ENCODE measurements around the gene HIVEP3.

The HIVEP3 gene

DNA sequence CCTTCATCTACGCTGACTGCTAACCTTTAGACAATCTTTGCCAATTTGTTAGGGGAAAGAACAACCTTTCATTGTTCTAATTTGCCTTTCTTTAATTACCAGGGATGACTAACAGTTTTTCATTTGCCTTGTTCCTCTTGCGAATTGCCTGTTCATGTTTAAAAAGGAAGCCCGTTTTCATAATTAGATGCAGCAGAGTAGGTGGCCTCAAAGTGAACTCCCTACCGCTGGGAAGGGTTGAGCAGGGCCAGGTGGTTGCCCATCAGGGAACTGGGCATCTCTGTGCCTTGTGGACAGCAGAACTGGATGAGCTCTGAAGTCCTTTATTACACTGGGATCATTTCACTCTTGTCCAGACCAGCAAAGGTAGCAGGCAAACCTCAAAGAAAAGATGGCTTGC lies 59.0 kb downstream of the HIVEP3 start:
- CTCF ChIA-PET, result no interaction called here
- H3K4me1 ChIP-seq (ENCODE audit: control insufficient read depth, insufficient read depth, low read length), result peaks cover 15% of the 10 kb centered on the region
- no peak overlapping the region for H3K4me3 ChIP-seq (ENCODE audit: low read depth, low read length)
- POLR2A ChIA-PET, result no interaction called here
- no peaks in the 10 kb centered on the region for H3K36me3 ChIP-seq (ENCODE audit: control insufficient read depth in 2 of 2, insufficient read depth in 1 of 2, low read length in 2 of 2)
- TF ChIP-seq ZNF558 (tag by site-specific recombination; IDR thresholded peaks at IDR 0.05), result no peak
- no peak for TF ChIP-seq ZNF19 (tag by site-specific recombination; IDR thresholded peaks at IDR 0.05; ENCODE audit: low read depth)
- no peak for TF ChIP-seq ZNF404 (tag by site-specific recombination; IDR thresholded peaks at IDR 0.05)
- TF ChIP-seq, protein P1, sequence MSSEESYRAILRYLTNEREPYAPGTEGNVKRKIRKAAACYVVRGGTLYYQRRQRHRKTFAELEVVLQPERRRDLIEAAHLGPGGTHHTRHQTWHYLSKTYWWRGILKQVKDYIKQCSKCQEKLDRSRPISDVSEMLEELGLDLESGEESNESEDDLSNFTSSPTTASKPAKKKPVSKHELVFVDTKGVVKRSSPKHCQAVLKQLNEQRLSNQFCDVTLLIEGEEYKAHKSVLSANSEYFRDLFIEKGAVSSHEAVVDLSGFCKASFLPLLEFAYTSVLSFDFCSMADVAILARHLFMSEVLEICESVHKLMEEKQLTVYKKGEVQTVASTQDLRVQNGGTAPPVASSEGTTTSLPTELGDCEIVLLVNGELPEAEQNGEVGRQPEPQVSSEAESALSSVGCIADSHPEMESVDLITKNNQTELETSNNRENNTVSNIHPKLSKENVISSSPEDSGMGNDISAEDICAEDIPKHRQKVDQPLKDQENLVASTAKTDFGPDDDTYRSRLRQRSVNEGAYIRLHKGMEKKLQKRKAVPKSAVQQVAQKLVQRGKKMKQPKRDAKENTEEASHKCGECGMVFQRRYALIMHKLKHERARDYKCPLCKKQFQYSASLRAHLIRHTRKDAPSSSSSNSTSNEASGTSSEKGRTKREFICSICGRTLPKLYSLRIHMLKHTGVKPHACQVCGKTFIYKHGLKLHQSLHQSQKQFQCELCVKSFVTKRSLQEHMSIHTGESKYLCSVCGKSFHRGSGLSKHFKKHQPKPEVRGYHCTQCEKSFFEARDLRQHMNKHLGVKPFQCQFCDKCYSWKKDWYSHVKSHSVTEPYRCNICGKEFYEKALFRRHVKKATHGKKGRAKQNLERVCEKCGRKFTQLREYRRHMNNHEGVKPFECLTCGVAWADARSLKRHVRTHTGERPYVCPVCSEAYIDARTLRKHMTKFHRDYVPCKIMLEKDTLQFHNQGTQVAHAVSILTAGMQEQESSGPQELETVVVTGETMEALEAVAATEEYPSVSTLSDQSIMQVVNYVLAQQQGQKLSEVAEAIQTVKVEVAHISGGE (tag by site-specific recombination; conservative IDR thresholded peaks at IDR 0.05; ENCODE audit: low read depth), result no peak
- no peak for TF ChIP-seq ZNF37A (tag by site-specific recombination; IDR thresholded peaks at IDR 0.05)
- TF ChIP-seq ZNF324 (tag by site-specific recombination; IDR thresholded peaks at IDR 0.05), result no peak
- TF ChIP-seq PATZ1 (tag by site-specific recombination; IDR thresholded peaks at IDR 0.05), result no peak
- TF ChIP-seq ZBTB21 (tag by site-specific recombination; IDR thresholded peaks at IDR 0.05), result no peak
- TF ChIP-seq ZNF561 (tag by site-specific recombination; IDR thresholded peaks at IDR 0.05; ENCODE audit: borderline replicate concordance), result no peak
- TF ChIP-seq WT1 (tag by site-specific recombination; IDR thresholded peaks at IDR 0.05), result no peak
- no peak overlapping the region for H3K27ac ChIP-seq (ENCODE audit: extremely low read depth, low read depth, low read length)
- H3K9me3 ChIP-seq (ENCODE audit: control insufficient read depth, insufficient read depth, low read depth, low read length), result no peaks in the 10 kb centered on the region

DNA sequence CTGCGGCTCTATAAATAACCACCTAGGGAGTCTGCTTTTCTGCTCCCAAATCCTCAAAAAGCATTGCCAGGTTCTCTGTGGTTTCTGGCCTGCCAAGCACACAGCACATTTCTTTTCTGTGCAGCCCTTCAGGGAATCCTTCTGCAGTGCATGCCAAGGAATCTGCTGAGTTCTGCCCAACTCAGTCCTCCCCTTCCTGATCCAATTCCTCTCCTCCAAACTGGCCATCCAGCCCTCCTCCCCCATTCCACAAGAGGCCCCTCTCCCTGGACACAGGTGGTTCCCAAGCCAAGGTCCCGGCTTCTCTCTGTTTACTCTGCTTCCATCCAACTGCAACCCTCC lies 61.8 kb downstream of the HIVEP3 start:
- Histone ChIP-seq H3K4me1 (ENCODE audit: control insufficient read depth, insufficient read depth, low read length) (peaks cover 7% of the 10 kb centered on the region), H3K36me3 (ENCODE audit: control insufficient read depth in 2 of 2, insufficient read depth in 1 of 2, low read length in 2 of 2) (no peaks in the 10 kb centered on the region), H3K27ac (ENCODE audit: extremely low read depth, low read depth, low read length) (no peak overlapping the region), H3K4me3 (ENCODE audit: low read depth, low read length) (no peak overlapping the region), H3K9me3 (ENCODE audit: control insufficient read depth, insufficient read depth, low read depth, low read length) (no peaks in the 10 kb centered on the region)
- ChIA-PET CTCF (no interaction called here), POLR2A (no interaction called here)
- TF ChIP-seq WT1 (tag by site-specific recombination; IDR thresholded peaks at IDR 0.05) (no peak), ZNF416 (tag by site-specific recombination; IDR thresholded peaks at IDR 0.05) (no peak), GLIS1 (tag by site-specific recombination; IDR thresholded peaks at IDR 0.05) (no peak), ZNF830 (tag by site-specific recombination; IDR thresholded peaks at IDR 0.05; ENCODE audit: low read depth) (no peak), ZNF280D (tag by site-specific recombination; IDR thresholded peaks at IDR 0.05) (no peak), ZNF302 (tag by site-specific recombination; IDR thresholded peaks at IDR 0.05; ENCODE audit: low read depth) (no peak), AEBP2 (tag by site-specific recombination; IDR thresholded peaks at IDR 0.05; ENCODE audit: borderline replicate concordance) (no peak), ZSCAN18 (tag by site-specific recombination; IDR thresholded peaks at IDR 0.05) (no peak), ZNF423 (tag by site-specific recombination; IDR thresholded peaks at IDR 0.05) (no peak), ZNF510 (tag by site-specific recombination; IDR thresholded peaks at IDR 0.05; ENCODE audit: insufficient replicate concordance) (no peak), ZNF596 (tag by site-specific recombination; IDR thresholded peaks at IDR 0.05) (no peak)
- TF ChIP-seq, protein P2, sequence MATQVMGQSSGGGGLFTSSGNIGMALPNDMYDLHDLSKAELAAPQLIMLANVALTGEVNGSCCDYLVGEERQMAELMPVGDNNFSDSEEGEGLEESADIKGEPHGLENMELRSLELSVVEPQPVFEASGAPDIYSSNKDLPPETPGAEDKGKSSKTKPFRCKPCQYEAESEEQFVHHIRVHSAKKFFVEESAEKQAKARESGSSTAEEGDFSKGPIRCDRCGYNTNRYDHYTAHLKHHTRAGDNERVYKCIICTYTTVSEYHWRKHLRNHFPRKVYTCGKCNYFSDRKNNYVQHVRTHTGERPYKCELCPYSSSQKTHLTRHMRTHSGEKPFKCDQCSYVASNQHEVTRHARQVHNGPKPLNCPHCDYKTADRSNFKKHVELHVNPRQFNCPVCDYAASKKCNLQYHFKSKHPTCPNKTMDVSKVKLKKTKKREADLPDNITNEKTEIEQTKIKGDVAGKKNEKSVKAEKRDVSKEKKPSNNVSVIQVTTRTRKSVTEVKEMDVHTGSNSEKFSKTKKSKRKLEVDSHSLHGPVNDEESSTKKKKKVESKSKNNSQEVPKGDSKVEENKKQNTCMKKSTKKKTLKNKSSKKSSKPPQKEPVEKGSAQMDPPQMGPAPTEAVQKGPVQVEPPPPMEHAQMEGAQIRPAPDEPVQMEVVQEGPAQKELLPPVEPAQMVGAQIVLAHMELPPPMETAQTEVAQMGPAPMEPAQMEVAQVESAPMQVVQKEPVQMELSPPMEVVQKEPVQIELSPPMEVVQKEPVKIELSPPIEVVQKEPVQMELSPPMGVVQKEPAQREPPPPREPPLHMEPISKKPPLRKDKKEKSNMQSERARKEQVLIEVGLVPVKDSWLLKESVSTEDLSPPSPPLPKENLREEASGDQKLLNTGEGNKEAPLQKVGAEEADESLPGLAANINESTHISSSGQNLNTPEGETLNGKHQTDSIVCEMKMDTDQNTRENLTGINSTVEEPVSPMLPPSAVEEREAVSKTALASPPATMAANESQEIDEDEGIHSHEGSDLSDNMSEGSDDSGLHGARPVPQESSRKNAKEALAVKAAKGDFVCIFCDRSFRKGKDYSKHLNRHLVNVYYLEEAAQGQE (tag by site-specific recombination; IDR thresholded peaks at IDR 0.05), result no peak

Measured in HEK293 (cell line).